Effector memory CD4-positive, alpha-beta T cell (primary cell): ENCODE data around the gene EIPR1.

Source experiments
- DNase-seq, 3 donors: peaks; one replicate each; pipeline ENCODE4 v3.0.0-alpha.2; 2020
- H3K27ac ChIP-seq: 2 replicates; pipeline ENCODE4 v1.7.0; 2013; ENCODE audit warnings: mild to moderate bottlenecking, low read length, moderate library complexity; ENCODE audit not compliant: insufficient read depth, poor library complexity, severe bottlenecking
- H3K27me3 ChIP-seq: replicated peaks from 2 replicates; pipeline ENCODE4 v1.7.0; 2013; ENCODE audit warnings: mild to moderate bottlenecking, low read length; ENCODE audit not compliant: insufficient read depth, control insufficient read depth, poor library complexity, severe bottlenecking
- H3K36me3 ChIP-seq: 2 replicates; pipeline ENCODE4 v1.7.0; 2013; ENCODE audit warnings: mild to moderate bottlenecking, low read length, moderate library complexity; ENCODE audit not compliant: control insufficient read depth, insufficient read depth
- H3K4me1 ChIP-seq: 2 replicates; pipeline ENCODE4 v1.7.0; 2013; ENCODE audit warnings: low read length, mild to moderate bottlenecking; ENCODE audit not compliant: control insufficient read depth, insufficient read depth, poor library complexity, severe bottlenecking
- H3K4me3 ChIP-seq: 2 replicates; pipeline ENCODE4 v1.7.0; 2013; ENCODE audit warnings: low read length, low read depth, mild to moderate bottlenecking; ENCODE audit not compliant: insufficient read depth, poor library complexity, severe bottlenecking
- H3K9me3 ChIP-seq: 2 replicates; pipeline ENCODE4 v1.7.0; 2013; ENCODE audit warnings: mild to moderate bottlenecking, low read length, moderate library complexity; ENCODE audit not compliant: control insufficient read depth

EIPR1 gene

DNA sequence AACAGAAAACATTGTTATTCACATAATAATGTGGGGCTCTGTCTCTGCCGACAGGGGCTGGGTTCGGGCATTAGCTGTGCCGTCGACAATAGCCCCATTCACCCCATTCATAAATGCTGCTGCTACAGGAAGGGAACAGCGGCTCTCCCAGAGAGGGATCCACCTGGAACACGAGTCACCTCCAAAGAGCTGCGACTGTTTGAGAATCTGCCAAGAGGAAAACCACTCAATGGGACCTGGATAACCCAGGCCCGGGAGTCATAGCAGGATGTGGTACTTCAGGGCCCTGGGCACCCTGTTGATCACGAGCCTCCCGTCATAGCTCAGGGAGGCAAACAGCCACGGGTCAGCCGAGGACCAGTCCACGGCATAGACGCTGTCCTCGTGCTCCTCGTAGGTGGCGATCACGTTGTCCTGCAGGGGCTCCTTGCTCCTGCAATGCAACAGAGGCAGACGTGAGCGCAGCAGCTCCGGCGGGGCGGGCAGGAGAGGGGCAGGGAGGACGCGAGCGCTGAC is 188.5 kb downstream of the EIPR1 start:
- Histone ChIP-seq H3K27ac (no peak overlapping the region), H3K36me3 (peaks cover 31% of the 10 kb centered on the region), H3K9me3 (no peaks in the 10 kb centered on the region), H3K4me1 (no peaks in the 10 kb centered on the region), H3K4me3 (no peak overlapping the region), H3K27me3 (no peaks in the 10 kb centered on the region)
- DNase-seq = no peak

DNA sequence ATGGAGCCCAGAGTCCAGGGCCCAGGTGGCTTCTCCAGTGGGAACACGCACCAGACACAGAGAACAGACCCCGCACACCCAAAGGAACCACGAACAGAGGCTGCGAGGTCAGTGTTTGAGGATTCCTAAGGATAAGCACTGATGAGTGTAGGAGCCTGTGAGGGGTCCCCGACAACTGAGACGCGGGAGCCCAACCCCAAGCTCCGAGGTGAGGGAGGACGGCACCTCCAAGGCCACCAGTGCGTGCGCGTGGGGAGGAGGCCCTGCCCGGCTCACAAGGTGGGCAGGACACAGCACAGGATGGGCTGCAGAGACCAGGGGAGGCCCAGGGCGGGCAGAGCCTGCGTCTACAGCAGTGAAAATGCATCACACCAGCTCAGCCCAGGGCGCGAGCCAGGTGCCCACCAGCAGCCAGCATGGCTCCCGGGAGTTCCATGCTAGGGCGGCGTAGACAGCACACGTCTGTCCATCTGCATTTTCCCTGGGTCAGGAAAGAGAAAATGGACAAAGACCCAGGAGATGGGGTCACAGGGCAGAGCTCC is 189.1 kb downstream of the EIPR1 start:
- Histone ChIP-seq H3K9me3 (no peaks in the 10 kb centered on the region), H3K4me3 (no peak overlapping the region), H3K27me3 (no peaks in the 10 kb centered on the region), H3K36me3 (peaks cover 31% of the 10 kb centered on the region), H3K4me1 (no peaks in the 10 kb centered on the region), H3K27ac (no peak overlapping the region)
- DNase-seq = no peak

DNA sequence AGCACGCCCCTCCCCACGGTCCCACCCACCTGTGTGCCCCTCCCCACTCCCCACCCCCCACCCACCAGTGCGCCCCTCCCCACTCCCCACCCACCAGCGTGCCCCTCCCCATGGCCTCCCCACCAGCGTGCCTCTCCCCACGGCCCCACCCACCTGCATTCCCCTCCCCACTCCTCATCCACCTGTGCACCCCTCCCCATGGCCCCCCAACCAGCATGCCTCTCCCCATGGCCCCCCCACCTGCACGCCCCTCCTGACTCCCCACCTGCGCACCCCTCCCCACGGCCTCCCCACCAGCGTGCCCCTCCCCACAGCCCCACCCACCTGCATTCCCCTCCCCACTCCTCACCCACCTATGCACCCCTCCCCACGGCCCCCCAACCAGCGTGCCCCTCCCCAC is 190.2 kb downstream of the EIPR1 start:
- DNase-seq = no peak
- H3K27ac ChIP-seq = no peak overlapping the region
- peaks cover 25% of the 10 kb centered on the region for H3K36me3 ChIP-seq
- H3K4me1 ChIP-seq = no peaks in the 10 kb centered on the region
- H3K9me3 ChIP-seq = no peaks in the 10 kb centered on the region
- no peak overlapping the region for H3K4me3 ChIP-seq
- no peaks in the 10 kb centered on the region for H3K27me3 ChIP-seq

DNA sequence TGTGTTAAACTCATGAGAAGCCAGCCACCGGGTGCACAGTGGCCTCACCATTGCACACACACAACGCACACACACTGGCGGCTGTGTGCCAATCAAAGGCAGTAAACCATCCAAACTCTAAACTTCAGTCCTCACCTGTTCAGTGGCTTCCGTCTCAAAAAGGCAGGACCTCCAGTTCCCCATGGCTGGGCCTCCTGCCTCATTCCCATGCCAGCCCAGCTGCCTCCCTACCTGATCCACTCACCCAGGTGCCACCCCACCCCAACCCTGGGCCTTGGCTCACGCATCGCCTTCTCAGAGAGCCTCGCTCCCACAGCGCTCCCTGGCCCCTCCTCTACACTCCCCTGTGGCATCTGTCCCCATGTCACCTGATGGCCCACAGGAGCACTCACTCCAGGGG is 190.9 kb downstream of the EIPR1 start:
- Histone ChIP-seq H3K4me3 (no peak overlapping the region), H3K36me3 (peaks cover 18% of the 10 kb centered on the region), H3K9me3 (no peaks in the 10 kb centered on the region), H3K27me3 (no peaks in the 10 kb centered on the region), H3K27ac (no peak overlapping the region), H3K4me1 (no peaks in the 10 kb centered on the region)
- no peak for DNase-seq

DNA sequence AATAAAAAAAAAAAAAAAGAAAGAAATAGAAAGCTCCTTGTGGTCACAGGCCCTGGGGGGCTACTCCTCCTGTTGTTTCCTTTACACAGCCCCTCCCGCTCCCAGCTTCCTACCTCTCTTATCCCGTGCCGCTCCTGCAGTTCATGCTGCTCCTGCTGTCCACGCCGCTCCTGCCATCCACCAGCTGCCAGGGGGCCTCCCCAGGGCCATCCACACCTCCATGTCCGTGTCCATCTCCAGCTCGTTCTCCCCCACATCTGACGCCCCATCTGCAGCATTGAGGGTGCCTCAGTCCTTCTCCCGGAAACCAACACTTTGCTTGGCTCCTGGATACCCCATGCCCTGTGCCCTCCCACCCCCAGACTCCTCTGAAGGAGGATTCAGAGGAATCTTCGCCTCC is 191.7 kb downstream of the EIPR1 start:
- Histone ChIP-seq H3K9me3 (no peaks in the 10 kb centered on the region), H3K4me3 (no peak overlapping the region), H3K27me3 (no peaks in the 10 kb centered on the region), H3K27ac (no peak overlapping the region), H3K4me1 (no peaks in the 10 kb centered on the region), H3K36me3 (peaks cover 12% of the 10 kb centered on the region)
- DNase-seq = no peak

DNA sequence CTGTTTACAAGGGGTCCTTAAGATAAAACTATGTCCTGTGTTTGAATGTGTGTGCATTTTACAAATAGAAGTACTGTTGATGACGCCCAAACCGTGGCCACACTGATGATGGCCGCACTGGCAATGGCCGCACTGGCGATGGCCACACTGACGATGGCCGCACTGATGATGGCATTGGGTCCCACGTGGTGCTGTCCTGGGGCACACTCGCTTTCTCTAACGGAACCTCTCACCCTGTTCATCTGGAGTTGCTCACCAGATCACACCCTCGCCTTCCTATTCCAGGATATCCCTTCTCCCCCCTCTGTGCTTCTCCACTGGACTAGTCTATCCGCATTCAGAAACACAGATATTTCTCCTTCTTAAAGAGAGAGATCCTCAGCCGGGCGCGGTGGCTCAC is 192.4 kb downstream of the EIPR1 start:
- H3K27ac ChIP-seq = no peak overlapping the region
- no peaks in the 10 kb centered on the region for H3K27me3 ChIP-seq
- no peaks in the 10 kb centered on the region for H3K9me3 ChIP-seq
- no peak for DNase-seq
- no peaks in the 10 kb centered on the region for H3K4me1 ChIP-seq
- peaks cover 9% of the 10 kb centered on the region for H3K36me3 ChIP-seq
- H3K4me3 ChIP-seq = no peak overlapping the region

DNA sequence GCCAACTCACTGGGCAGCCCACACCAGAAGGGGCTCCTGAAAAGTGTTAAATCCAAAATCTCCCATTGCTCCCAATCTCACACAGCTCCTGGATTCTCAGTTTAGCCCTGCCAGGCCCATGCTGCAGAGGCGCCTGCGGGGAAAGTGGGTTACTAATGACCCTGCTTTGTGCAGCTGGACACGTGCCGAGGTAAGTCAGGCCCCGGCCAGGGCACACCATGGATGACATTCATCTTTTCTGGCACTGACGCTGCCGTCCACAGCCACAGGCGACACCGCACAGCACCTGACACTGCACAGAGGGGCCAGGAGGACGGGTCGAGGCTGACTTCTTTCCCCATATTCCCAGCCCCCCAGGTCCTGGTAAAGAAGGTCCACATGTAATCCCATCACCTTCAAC is 193.5 kb downstream of the EIPR1 start:
- Histone ChIP-seq H3K36me3 (peaks cover 6% of the 10 kb centered on the region), H3K27ac (no peak overlapping the region), H3K27me3 (no peaks in the 10 kb centered on the region), H3K9me3 (no peaks in the 10 kb centered on the region), H3K4me1 (no peaks in the 10 kb centered on the region), H3K4me3 (no peak overlapping the region)
- DNase-seq = no peak

DNA sequence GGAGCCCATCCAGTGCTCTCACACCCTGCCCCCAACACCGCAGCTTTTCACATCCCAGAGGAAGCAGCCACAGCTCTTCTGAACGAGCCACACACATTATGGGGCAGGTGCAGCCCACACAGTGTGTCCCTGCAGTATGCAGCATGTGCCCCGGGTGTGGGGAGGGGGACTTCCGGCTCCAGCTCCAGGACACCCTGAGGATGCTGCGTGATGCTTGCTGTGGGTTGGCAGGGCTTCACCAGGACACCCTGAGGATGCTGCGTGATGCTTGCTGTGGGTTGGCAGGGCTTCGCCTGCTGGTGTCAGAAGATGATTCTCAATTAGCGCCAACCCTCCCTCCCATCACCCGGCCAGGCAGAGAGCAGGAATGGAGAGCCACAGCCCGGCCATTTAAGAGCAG is 193.9 kb downstream of the EIPR1 start:
- no peak overlapping the region for H3K27ac ChIP-seq
- H3K4me1 ChIP-seq = no peaks in the 10 kb centered on the region
- DNase-seq = no peak
- peaks cover 6% of the 10 kb centered on the region for H3K36me3 ChIP-seq
- no peak overlapping the region for H3K4me3 ChIP-seq
- H3K9me3 ChIP-seq = no peaks in the 10 kb centered on the region
- no peaks in the 10 kb centered on the region for H3K27me3 ChIP-seq

DNA sequence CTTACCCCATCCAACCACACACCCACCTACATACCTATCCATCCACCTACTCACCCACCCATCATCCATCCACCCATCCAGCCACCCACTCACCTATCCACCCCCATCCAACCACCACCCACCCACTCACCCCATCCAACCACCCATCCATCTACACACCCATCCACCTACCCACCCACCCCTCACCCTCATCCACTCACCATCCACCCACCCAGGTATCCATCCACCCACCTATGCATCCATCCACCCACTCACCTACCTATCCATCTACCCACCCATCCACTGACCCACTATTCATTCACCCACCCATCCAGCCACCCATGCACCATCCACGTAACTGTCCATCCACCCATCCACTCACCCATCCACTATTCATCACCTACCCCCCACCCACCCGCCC is 194.8 kb downstream of the EIPR1 start:
- Histone ChIP-seq H3K9me3 (no peaks in the 10 kb centered on the region), H3K4me3 (no peak overlapping the region), H3K36me3 (no peaks in the 10 kb centered on the region), H3K27me3 (no peaks in the 10 kb centered on the region), H3K4me1 (no peaks in the 10 kb centered on the region), H3K27ac (no peak overlapping the region)
- DNase-seq = no peak

DNA sequence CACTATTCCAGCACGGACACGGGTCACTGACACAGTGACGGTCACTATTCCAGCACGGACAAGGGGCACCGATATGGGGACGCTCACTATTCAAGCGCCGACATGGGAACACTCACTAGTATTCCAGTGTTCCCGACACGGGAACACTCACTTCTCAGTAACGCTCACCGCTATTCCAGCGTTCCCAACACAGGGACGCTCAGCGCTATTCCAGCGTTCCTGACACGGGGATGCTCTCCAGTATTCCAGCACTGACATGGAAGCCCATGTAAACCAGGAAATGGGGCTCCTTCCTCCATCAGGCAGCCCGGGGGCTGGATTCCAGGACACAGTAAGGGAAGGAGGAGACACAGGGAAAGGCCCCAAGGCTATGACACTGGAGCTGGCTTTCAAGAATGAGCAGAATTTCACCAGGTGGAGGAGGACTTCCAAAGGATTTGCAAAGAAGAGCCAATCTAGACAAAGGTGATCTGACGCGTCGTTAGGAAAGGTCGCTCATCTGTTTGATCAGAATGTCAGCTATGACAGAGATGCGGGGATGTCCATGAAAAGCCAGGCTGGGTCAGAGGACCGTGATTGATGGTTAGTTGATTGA is 196.1 kb downstream of the EIPR1 start:
- no peak overlapping the region for H3K27ac ChIP-seq
- no peaks in the 10 kb centered on the region for H3K4me1 ChIP-seq
- H3K9me3 ChIP-seq = no peaks in the 10 kb centered on the region
- no peaks in the 10 kb centered on the region for H3K36me3 ChIP-seq
- no peak overlapping the region for H3K4me3 ChIP-seq
- no peak for DNase-seq
- H3K27me3 ChIP-seq = no peaks in the 10 kb centered on the region
